SK-N-SH (cell line): Measurements from ENCODE around the gene ZFP62. TPM values are rescaled to one million over a fixed set of nuclear protein-coding genes. Genes with fewer than 3 reads are reported as not detected.

Source experiments
- CTCF ChIA-PET: fragments of 300-600, 350-600 bp; formaldehyde crosslinking; extraction: SDS; loops from one replicate; lab custom pipeline; 2021; lab: Yijun Ruan, JAX
- POLR2A ChIA-PET: fragments of 350-600 bp; sonication (Branson Sonifier 250); formaldehyde crosslinking; extraction: SDS; loops from one replicate; lab custom pipeline; 2020; ENCODE audit warnings: antibody characterized with exemption, inconsistent platforms; lab: Yijun Ruan, JAX
- DNase-seq: peaks from one replicate; pipeline ENCODE4 v3.0.0; 2012
- H2AFZ ChIP-seq: fragments of 200-600 bp; sonication (generic); 2 replicates; pipeline ENCODE4 v1.8.1; 2016; ENCODE audit warnings: antibody characterized with exemption, mild to moderate bottlenecking, low read depth
- H3F3A ChIP-seq: fragments of 200-600 bp; sonication (generic); replicated peaks from 2 replicates; pipeline ENCODE3; 2016; ENCODE audit warnings: antibody characterized with exemption, mild to moderate bottlenecking; ENCODE audit not compliant: insufficient read depth
- H3K27ac ChIP-seq, 2 experiments: fragments of 200-500 bp in 1 of 2; fragments of 200-600 bp in 1 of 2; sonication (Bioruptor generic) in 1 of 2; sonication (generic), shearing (Covaris generic) in 1 of 2; 2 replicates each; pipeline versions ENCODE4 v1.5.1 to v1.6.1; 2014 to 2016; ENCODE audit warnings: low read depth in 2 of 2, inconsistent platforms in 1 of 2, low read length in 1 of 2, mild to moderate bottlenecking in 1 of 2, mixed read lengths in 1 of 2
- H3K27me3 ChIP-seq: fragments of 200-600 bp; sonication (generic), shearing (Covaris generic); 2 replicates; pipeline ENCODE4 v1.6.1; 2016; ENCODE audit warnings: mixed run types; ENCODE audit not compliant: insufficient read depth
- H3K36me3 ChIP-seq, 2 experiments: fragments of 200-500 bp in 1 of 2; fragments of 200-600 bp in 1 of 2; sonication (Bioruptor generic) in 1 of 2; sonication (generic) in 1 of 2; replicated peaks in 1 of 2; 2 replicates each; pipeline versions ENCODE3 to v1.5.1; 2014 to 2016; ENCODE audit warnings: low read length in 1 of 2, mild to moderate bottlenecking in 1 of 2; ENCODE audit not compliant: insufficient read depth in 2 of 2, control insufficient read depth in 1 of 2
- H3K4me1 ChIP-seq, 2 experiments: fragments of 200-500 bp in 1 of 2; fragments of 200-600 bp in 1 of 2; sonication (Bioruptor generic) in 1 of 2; sonication (generic), shearing (Covaris generic) in 1 of 2; 2 replicates each; pipeline versions ENCODE4 v1.5.1 to v1.6.1; 2014 to 2016; ENCODE audit warnings: low read depth in 1 of 2, low read length in 1 of 2, mixed run types in 1 of 2; ENCODE audit not compliant: insufficient read depth in 2 of 2, control insufficient read depth in 1 of 2
- H3K4me2 ChIP-seq: fragments of 200-600 bp; sonication (generic), shearing (Covaris generic); 2 replicates; pipeline ENCODE4 v1.6.1; 2017; ENCODE audit warnings: mixed run types
- H3K4me3 ChIP-seq, 2 experiments: fragments of 200-500 bp in 1 of 2; fragments of 200-600 bp in 1 of 2; sonication (Bioruptor generic) in 1 of 2; sonication (generic), shearing (Covaris generic) in 1 of 2; 2 replicates each; pipeline versions ENCODE4 v1.5.1 to v1.8.1; 2014 to 2016; ENCODE audit warnings: low read depth in 2 of 2, inconsistent platforms in 1 of 2, low read length in 1 of 2, mild to moderate bottlenecking in 1 of 2, mixed read lengths in 1 of 2, moderate library complexity in 1 of 2
- H3K79me2 ChIP-seq: fragments of 200-600 bp; sonication (generic); 2 replicates; pipeline ENCODE4 v1.8.1; 2017; ENCODE audit warnings: mild to moderate bottlenecking; ENCODE audit not compliant: insufficient read depth
- H3K9ac ChIP-seq: fragments of 200-600 bp; sonication (generic); 2 replicates; pipeline ENCODE4 v1.6.1; 2017; ENCODE audit warnings: mixed run types
- H3K9me2 ChIP-seq: fragments of 200-600 bp; sonication (generic); 2 replicates; pipeline ENCODE4 v1.6.1; 2017; ENCODE audit warnings: mixed run types
- H3K9me3 ChIP-seq: fragments of 200-600 bp; sonication (generic); 2 replicates; pipeline ENCODE4 v1.6.1; 2017; ENCODE audit warnings: mixed run types, mild to moderate bottlenecking, moderate library complexity
- H4K20me1 ChIP-seq: fragments of 200-600 bp; sonication (generic); 2 replicates; pipeline ENCODE4 v1.6.1; 2017; ENCODE audit warnings: mild to moderate bottlenecking, mixed run types; ENCODE audit not compliant: insufficient read depth
- CTCF ChIP-seq: fragments of 200-600 bp; sonication (generic); IDR thresholded peaks from 2 replicates; pipeline ENCODE4 v1.6.1; 2017; ENCODE audit warnings: antibody characterized with exemption, mild to moderate bottlenecking, moderate library complexity
- ELF1 ChIP-seq: IDR thresholded peaks from 2 replicates; pipeline ENCODE4 v1.4.0; 2012
- EP300 ChIP-seq, 2 experiments: IDR thresholded peaks; 2 replicates each; pipeline versions ENCODE4 v1.4.0 to v1.6.1; 2012; ENCODE audit warnings: borderline replicate concordance in 1 of 2, low read depth in 1 of 2, low read length in 1 of 2
- FOSL2 ChIP-seq: IDR thresholded peaks from 2 replicates; pipeline ENCODE4 v1.4.0; 2012; ENCODE audit warnings: low read depth, mild to moderate bottlenecking, moderate library complexity, borderline replicate concordance
- GABPA ChIP-seq: IDR thresholded peaks from 2 replicates; pipeline ENCODE4 v1.4.0; 2012; ENCODE audit warnings: low read depth, mild to moderate bottlenecking
- IRF3 ChIP-seq: fragments of 150-350 bp; IDR thresholded peaks from 2 replicates; pipeline ENCODE4 v1.6.1; 2016; ENCODE audit warnings: mild to moderate bottlenecking, low read depth, low read length
- JUND ChIP-seq: IDR thresholded peaks from 2 replicates; pipeline ENCODE4 v1.4.0; 2012
- MXI1 ChIP-seq: IDR thresholded peaks from 2 replicates; pipeline ENCODE4 v1.6.1; 2012; ENCODE audit warnings: mild to moderate bottlenecking, low read depth, low read length, improper control_type of control experiment
- NRF1 ChIP-seq: IDR thresholded peaks from 2 replicates; pipeline ENCODE4 v1.6.1; 2012; ENCODE audit warnings: low read depth, mild to moderate bottlenecking, low read length
- POLR2AphosphoS5 ChIP-seq: IDR thresholded peaks from 2 replicates; pipeline ENCODE4 v1.6.1; 2012; ENCODE audit warnings: low read depth, low read length
- RCOR1 ChIP-seq: fragments of 150-350 bp; IDR thresholded peaks from 2 replicates; pipeline ENCODE4 v1.6.1; 2017; ENCODE audit warnings: antibody characterized with exemption, low read length
- RFX5 ChIP-seq: IDR thresholded peaks from 2 replicates; pipeline ENCODE4 v1.6.1; 2012; ENCODE audit warnings: mild to moderate bottlenecking, improper control_type of control experiment, low read length
- SIN3A ChIP-seq: IDR thresholded peaks from 2 replicates; pipeline ENCODE4 v1.6.1; 2012; ENCODE audit warnings: low read depth, mild to moderate bottlenecking, low read length, moderate library complexity, borderline replicate concordance
- SMC3 ChIP-seq: IDR thresholded peaks from 2 replicates; pipeline ENCODE4 v1.6.1; 2012; ENCODE audit warnings: low read depth, low read length, improper control_type of control experiment
- TAF1 ChIP-seq: IDR thresholded peaks from 2 replicates; pipeline ENCODE4 v1.6.1; 2012; ENCODE audit warnings: low read depth, mild to moderate bottlenecking, low read length, moderate library complexity, borderline replicate concordance
- TCF12 ChIP-seq: IDR thresholded peaks from 2 replicates; pipeline ENCODE4 v1.4.0; 2012
- YY1 ChIP-seq: IDR thresholded peaks from 2 replicates; pipeline ENCODE4 v1.4.0; 2012; ENCODE audit warnings: low read depth, mild to moderate bottlenecking
- WGBS: methylation state at CpG from one replicate; pipeline ENCODE4 v1.1.6; 2017; ENCODE audit warnings: low lambda C conversion rate; 5-methylcytosine and 5-hydroxymethylcytosine counted together
- polyA plus RNA-seq, 3 experiments: library from polyadenylated mRNA; depleted of rRNA; stranded (reverse); fragments of >200 nt; gene quantifications; 2 replicates each; pipeline ENCODE4 v1.2.3, GENCODE V29; 2012
- TF ChIP-seq, protein P1 (sequence below): IDR thresholded peaks from 2 replicates; pipeline ENCODE4; 2012
- TF ChIP-seq, protein P2 (sequence below): IDR thresholded peaks from 2 replicates; pipeline ENCODE4 v1.4.0; 2012; ENCODE audit warnings: low read depth

ZFP62 gene
- polyA plus RNA-seq, 1 of the 3 experiments (the other 2 are of a cell fraction), result 6.0 TPM

- TF ChIP-seq IRF3 (no peak), SIN3A (no peak), ELF1 (no peak), TAF1 (no peak), FOSL2 (no peak), GABPA (no peak)
These were observed 14.9 kb upstream of the ZFP62 start (continued) for GRCh38 chr5:180875860-180876426.

GRCh38 chr5:180874804-180875582, 13.9 kb upstream of the ZFP62 start:
- Histone ChIP-seq H3K4me3 (no peak overlapping the region), H3K27me3 (no peaks in the 10 kb centered on the region), H3K9me2 (no peaks in the 10 kb centered on the region), H3K9me3 (no peaks in the 10 kb centered on the region; the same call in 1 of the 2 replicates), H3K4me1 (no peaks in the 10 kb centered on the region), H4K20me1 (no peaks in the 10 kb centered on the region), H3K9ac (no peak overlapping the region), H3F3A (no peaks in the 10 kb centered on the region), H3K4me2 (no peak overlapping the region), H3K79me2 (no peaks in the 10 kb centered on the region), H3K27ac (no peak overlapping the region), H2AFZ (no peak overlapping the region), H3K36me3 (no peaks in the 10 kb centered on the region)
- CTCF ChIA-PET, result interaction anchor here (1.4 kb wide), 1 partner anchor 90 kb away, joined by 3 read pairs; no protein-coding TSS in a partner anchor
- DNase-seq, result no peak
- 25% methylated on average over 9 of the region's 12 CpGs for WGBS
- POLR2A ChIA-PET, result no interaction called here
- TF ChIP-seq CTCF (no peak), GABPA (no peak), TCF12 (no peak), MXI1 (no peak), YY1 (no peak), SMC3 (no peak), RCOR1 (no peak), EP300 (IDR thresholded peaks at IDR 0.05; ENCODE audit: borderline replicate concordance in 1 of 2, low read depth in 1 of 2, low read length in 1 of 2) (no peak), RFX5 (no peak), JUND (no peak), POLR2AphosphoS5 (no peak), NRF1 (no peak)
- TF ChIP-seq, protein P1, sequence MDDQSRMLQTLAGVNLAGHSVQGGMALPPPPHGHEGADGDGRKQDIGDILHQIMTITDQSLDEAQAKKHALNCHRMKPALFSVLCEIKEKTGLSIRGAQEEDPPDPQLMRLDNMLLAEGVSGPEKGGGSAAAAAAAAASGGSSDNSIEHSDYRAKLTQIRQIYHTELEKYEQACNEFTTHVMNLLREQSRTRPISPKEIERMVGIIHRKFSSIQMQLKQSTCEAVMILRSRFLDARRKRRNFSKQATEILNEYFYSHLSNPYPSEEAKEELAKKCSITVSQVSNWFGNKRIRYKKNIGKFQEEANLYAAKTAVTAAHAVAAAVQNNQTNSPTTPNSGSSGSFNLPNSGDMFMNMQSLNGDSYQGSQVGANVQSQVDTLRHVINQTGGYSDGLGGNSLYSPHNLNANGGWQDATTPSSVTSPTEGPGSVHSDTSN, result no peak
- TF ChIP-seq, protein P2, sequence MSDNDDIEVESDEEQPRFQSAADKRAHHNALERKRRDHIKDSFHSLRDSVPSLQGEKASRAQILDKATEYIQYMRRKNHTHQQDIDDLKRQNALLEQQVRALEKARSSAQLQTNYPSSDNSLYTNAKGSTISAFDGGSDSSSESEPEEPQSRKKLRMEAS, result no peak
